Measurements from ENCODE around the gene HLF. TPM values are rescaled to one million over a fixed set of nuclear protein-coding genes. Genes with fewer than 3 reads are reported as not detected.

HLF gene
- total RNA-seq, 1 donor from 2014 or later = 0.32 TPM

GRCh38 chr17:55318715-55319487 lies 54.1 kb downstream of the HLF start:
- no peak for DNase-seq
- Mint-ChIP-seq H3K9me3 (ENCODE audit: unreplicated experiment) (no peaks in the 10 kb centered on the region), H3K4me3 (ENCODE audit: unreplicated experiment) (no peak overlapping the region), H3K36me3 (ENCODE audit: unreplicated experiment) (no peaks in the 10 kb centered on the region), H3K27me3 (ENCODE audit: unreplicated experiment) (peaks cover 1% of the 10 kb centered on the region), H3K4me1 (ENCODE audit: low read depth, unreplicated experiment) (no peaks in the 10 kb centered on the region), H3K27ac (ENCODE audit: unreplicated experiment) (no peak overlapping the region)
- no peak for TF ChIP-seq CTCF (IDR thresholded peaks at IDR 0.05; ENCODE audit: partially characterized antibody, unreplicated experiment)

DNA sequence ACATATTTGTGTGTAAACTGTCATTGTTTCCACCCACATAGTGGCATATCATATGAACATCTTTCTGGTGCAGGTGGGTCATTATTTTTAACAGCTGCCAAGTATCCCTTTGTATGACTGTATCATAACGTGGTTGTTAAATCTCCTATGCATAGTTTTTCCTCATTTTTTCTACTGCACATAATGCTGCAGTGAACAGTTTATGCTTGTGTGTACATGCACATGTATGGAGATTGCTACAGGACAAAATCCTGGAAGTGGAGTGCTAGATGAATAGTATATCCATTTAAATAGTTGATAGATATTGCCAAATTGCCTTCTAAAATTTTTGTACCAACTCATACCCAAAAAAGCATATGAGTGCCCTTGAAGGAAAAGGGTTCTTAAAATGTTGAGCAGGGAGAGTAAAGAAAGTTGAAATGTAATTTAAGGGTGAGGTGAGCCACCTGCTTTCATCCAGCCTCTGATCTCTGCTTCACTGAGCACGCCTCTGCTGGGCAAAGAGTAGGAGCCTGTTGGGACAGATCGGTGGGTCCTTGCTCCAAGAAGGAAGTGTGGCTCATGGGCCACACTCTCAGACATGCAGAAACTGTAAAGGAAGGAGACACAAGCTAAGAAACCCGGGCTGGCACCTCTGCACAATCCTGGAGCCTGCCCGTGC lies 55.3 kb downstream of the HLF start:
- Mint-ChIP-seq H3K4me3 (ENCODE audit: unreplicated experiment) (no peak overlapping the region), H3K27me3 (ENCODE audit: unreplicated experiment) (peaks cover 1% of the 10 kb centered on the region), H3K36me3 (ENCODE audit: unreplicated experiment) (no peaks in the 10 kb centered on the region), H3K9me3 (ENCODE audit: unreplicated experiment) (no peaks in the 10 kb centered on the region), H3K27ac (ENCODE audit: unreplicated experiment) (no peak overlapping the region), H3K4me1 (ENCODE audit: low read depth, unreplicated experiment) (no peaks in the 10 kb centered on the region)
- TF ChIP-seq CTCF (IDR thresholded peaks at IDR 0.05; ENCODE audit: partially characterized antibody, unreplicated experiment) = no peak
- no peak for DNase-seq

DNA sequence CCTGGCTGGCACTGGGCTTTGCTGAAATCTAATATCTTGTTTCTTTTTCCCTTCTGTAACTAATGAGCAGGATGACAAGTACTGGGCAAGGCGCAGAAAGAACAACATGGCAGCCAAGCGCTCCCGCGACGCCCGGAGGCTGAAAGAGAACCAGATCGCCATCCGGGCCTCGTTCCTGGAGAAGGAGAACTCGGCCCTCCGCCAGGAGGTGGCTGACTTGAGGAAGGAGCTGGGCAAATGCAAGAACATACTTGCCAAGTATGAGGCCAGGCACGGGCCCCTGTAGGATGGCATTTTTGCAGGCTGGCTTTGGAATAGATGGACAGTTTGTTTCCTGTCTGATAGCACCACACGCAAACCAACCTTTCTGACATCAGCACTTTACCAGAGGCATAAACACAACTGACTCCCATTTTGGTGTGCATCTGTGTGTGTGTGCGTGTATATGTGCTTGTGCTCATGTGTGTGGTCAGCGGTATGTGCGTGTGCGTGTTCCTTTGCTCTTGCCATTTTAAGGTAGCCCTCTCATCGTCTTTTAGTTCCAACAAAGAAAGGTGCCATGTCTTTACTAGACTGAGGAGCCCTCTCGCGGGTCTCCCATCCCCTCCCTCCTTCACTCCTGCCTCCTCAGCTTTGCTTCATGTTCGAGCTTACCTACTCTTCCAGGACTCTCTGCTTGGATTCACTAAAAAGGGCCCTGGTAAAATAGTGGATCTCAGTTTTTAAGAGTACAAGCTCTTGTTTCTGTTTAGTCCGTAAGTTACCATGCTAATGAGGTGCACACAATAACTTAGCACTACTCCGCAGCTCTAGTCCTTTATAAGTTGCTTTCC lies 56.0 kb downstream of the HLF start:
- no peaks in the 10 kb centered on the region for H3K4me1 Mint-ChIP-seq (ENCODE audit: low read depth, unreplicated experiment)
- no peak overlapping the region for H3K27ac Mint-ChIP-seq (ENCODE audit: unreplicated experiment)
- no peaks in the 10 kb centered on the region for H3K36me3 Mint-ChIP-seq (ENCODE audit: unreplicated experiment)
- TF ChIP-seq CTCF (IDR thresholded peaks at IDR 0.05; ENCODE audit: partially characterized antibody, unreplicated experiment) = no peak
- peaks cover 1% of the 10 kb centered on the region for H3K27me3 Mint-ChIP-seq (ENCODE audit: unreplicated experiment)
- H3K9me3 Mint-ChIP-seq (ENCODE audit: unreplicated experiment) = no peaks in the 10 kb centered on the region
- no peak overlapping the region for H3K4me3 Mint-ChIP-seq (ENCODE audit: unreplicated experiment)
- DNase-seq = no peak

DNA sequence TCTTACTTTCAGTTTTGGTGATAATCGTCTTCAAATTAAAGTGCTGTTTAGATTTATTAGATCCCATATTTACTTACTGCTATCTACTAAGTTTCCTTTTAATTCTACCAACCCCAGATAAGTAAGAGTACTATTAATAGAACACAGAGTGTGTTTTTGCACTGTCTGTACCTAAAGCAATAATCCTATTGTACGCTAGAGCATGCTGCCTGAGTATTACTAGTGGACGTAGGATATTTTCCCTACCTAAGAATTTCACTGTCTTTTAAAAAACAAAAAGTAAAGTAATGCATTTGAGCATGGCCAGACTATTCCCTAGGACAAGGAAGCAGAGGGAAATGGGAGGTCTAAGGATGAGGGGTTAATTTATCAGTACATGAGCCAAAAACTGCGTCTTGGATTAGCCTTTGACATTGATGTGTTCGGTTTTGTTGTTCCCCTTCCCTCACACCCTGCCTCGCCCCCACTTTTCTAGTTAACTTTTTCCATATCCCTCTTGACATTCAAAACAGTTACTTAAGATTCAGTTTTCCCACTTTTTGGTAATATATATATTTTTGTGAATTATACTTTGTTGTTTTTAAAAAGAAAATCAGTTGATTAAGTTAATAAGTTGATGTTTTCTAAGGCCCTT lies 56.8 kb downstream of the HLF start:
- no peak for TF ChIP-seq CTCF (IDR thresholded peaks at IDR 0.05; ENCODE audit: partially characterized antibody, unreplicated experiment)
- no peaks in the 10 kb centered on the region for H3K36me3 Mint-ChIP-seq (ENCODE audit: unreplicated experiment)
- H3K4me1 Mint-ChIP-seq (ENCODE audit: low read depth, unreplicated experiment) = no peaks in the 10 kb centered on the region
- peaks cover 1% of the 10 kb centered on the region for H3K27me3 Mint-ChIP-seq (ENCODE audit: unreplicated experiment)
- H3K27ac Mint-ChIP-seq (ENCODE audit: unreplicated experiment) = no peak overlapping the region
- no peak overlapping the region for H3K4me3 Mint-ChIP-seq (ENCODE audit: unreplicated experiment)
- DNase-seq = no peak
- no peaks in the 10 kb centered on the region for H3K9me3 Mint-ChIP-seq (ENCODE audit: unreplicated experiment)

All from glutamatergic neuron (in vitro differentiated cells).